ENCODE results near the gene AARSD1. TPM values are rescaled to one million over a fixed set of nuclear protein-coding genes. Genes with fewer than 3 reads are reported as not detected.
"Not testable (repeated sequence)": the region's sequence is repeated elsewhere in the genome, so short reads cannot be mapped to it uniquely, and the experiment has no call there.

The AARSD1 gene
- total RNA-seq, 1 donor from 2014 or later = 70.4 TPM

GRCh38 chr17:42928714-42929496 lies 35.3 kb downstream of the AARSD1 start:
- ATAC-seq (ENCODE audit: low read depth) (peak; percentile 89), DNase-seq (no peak)
- no peak for TF ChIP-seq CTCF (IDR thresholded peaks at IDR 0.05)
- POLR2A ChIA-PET = interaction anchor here (0.6 to 1.8 kb wide), 5 partner anchors 16 to 439 kb away, joined by 3 to 8 read pairs (median 4); partner anchors contain the start of genes BECN1 and PSMC3IP
- H3K9me3 Mint-ChIP-seq = no peaks in the 10 kb centered on the region
- CTCF ChIA-PET = interaction anchor here (0.7 to 1.9 kb wide), 6 partner anchors 10 to 351 kb away, joined by 3 to 11 read pairs (median 6); partner anchors contain the start of genes AOC2, PSMC3IP and RPL27
- peaks cover 9% of the 10 kb centered on the region for H3K4me1 Mint-ChIP-seq
- H3K36me3 Mint-ChIP-seq (ENCODE audit: low read depth) = no peaks in the 10 kb centered on the region
- H3K27ac Mint-ChIP-seq = peak overlapping the region; percentile 75
- H3K27me3 Mint-ChIP-seq = peaks cover 2% of the 10 kb centered on the region
- no peak overlapping the region for H3K4me3 Mint-ChIP-seq
- intact Hi-C loops (cut with micrococcal nuclease) = loop anchor here (1.0 to 2.0 kb wide), 3 partner anchors 86 to 208 kb away; no protein-coding TSS in a partner anchor

GRCh38 chr17:42924891-42925290 lies 39.4 kb downstream of the AARSD1 start:
- CTCF ChIA-PET = no interaction called here

GRCh38 chr17:42923472-42923871 lies 40.8 kb downstream of the AARSD1 start:
- H3K4me1 Mint-ChIP-seq; DNase-seq; CTCF ChIA-PET; H3K27ac Mint-ChIP-seq; POLR2A ChIA-PET; H3K4me3 Mint-ChIP-seq; H3K27me3 Mint-ChIP-seq; ATAC-seq (ENCODE audit: low read depth); intact Hi-C loops (cut with micrococcal nuclease); H3K36me3 Mint-ChIP-seq (ENCODE audit: low read depth); H3K9me3 Mint-ChIP-seq: not testable (repeated sequence)

More at GRCh38 chr17:42924891-42925290, 39.4 kb downstream of the AARSD1 start:
- POLR2A ChIA-PET = interaction anchor here (0.7 kb wide), 1 partner anchor 128 kb away, joined by 11 read pairs; no protein-coding TSS in a partner anchor
- Mint-ChIP-seq H3K4me1 (peaks cover 9% of the 10 kb centered on the region), H3K27ac (no peak overlapping the region), H3K36me3 (ENCODE audit: low read depth) (no peaks in the 10 kb centered on the region), H3K27me3 (peaks cover 5% of the 10 kb centered on the region), H3K4me3 (no peak overlapping the region), H3K9me3 (no peaks in the 10 kb centered on the region)
- TF ChIP-seq CTCF (IDR thresholded peaks at IDR 0.05) = no peak
- ATAC-seq (ENCODE audit: low read depth) (no peak), DNase-seq (no peak)
- intact Hi-C loops (cut with micrococcal nuclease) = no loop called here

- Mint-ChIP-seq H3K4me3 (no peak overlapping the region), H3K27ac (no peak overlapping the region), H3K36me3 (ENCODE audit: low read depth) (no peaks in the 10 kb centered on the region), H3K4me1 (no peaks in the 10 kb centered on the region), H3K27me3 (peaks cover 5% of the 10 kb centered on the region), H3K9me3 (no peaks in the 10 kb centered on the region)
- ChIA-PET POLR2A (no interaction called here), CTCF (no interaction called here)
- no peak for DNase-seq
- intact Hi-C loops (cut with micrococcal nuclease) = no loop called here
- no peak for TF ChIP-seq CTCF (IDR thresholded peaks at IDR 0.05)
- ATAC-seq (ENCODE audit: low read depth) = no peak
These were observed 42.0 kb downstream of the AARSD1 start for GRCh38 chr17:42922294-42922693.

GRCh38 chr17:42920922-42921321 lies 43.3 kb downstream of the AARSD1 start:
- Mint-ChIP-seq H3K27me3 (peaks cover 5% of the 10 kb centered on the region), H3K36me3 (ENCODE audit: low read depth) (no peaks in the 10 kb centered on the region), H3K27ac (no peak overlapping the region), H3K4me1 (no peaks in the 10 kb centered on the region), H3K4me3 (no peak overlapping the region), H3K9me3 (no peaks in the 10 kb centered on the region)
- DNase-seq (no peak), ATAC-seq (ENCODE audit: low read depth) (no peak)
- ChIA-PET POLR2A (no interaction called here), CTCF (no interaction called here)
- intact Hi-C loops (cut with micrococcal nuclease) = no loop called here
- TF ChIP-seq CTCF (IDR thresholded peaks at IDR 0.05) = no peak

Measured in activated B cell treated with CpG ODN at 0.5 μM for 24 hours (primary cell).